Subcutaneous abdominal adipose tissue (tissue), 5 donors: ENCODE data around the gene TRIM37.

ENCODE experiments used
- H3K27ac ChIP-seq: one replicate; pipeline ENCODE4 v1.7.0; 2013; ENCODE audit warnings: low read depth, mild to moderate bottlenecking, inconsistent platforms, low read length, moderate library complexity
- H3K27me3 ChIP-seq, 5 donors: one replicate each; pipeline ENCODE4 v1.7.0; 2013; ENCODE audit warnings: low read length in 5 of 5, inconsistent platforms in 1 of 5; ENCODE audit not compliant: control insufficient read depth in 5 of 5, insufficient read depth in 4 of 5
- H3K36me3 ChIP-seq, 5 donors: one replicate each; pipeline ENCODE4 v1.7.0; 2013; ENCODE audit warnings: low read length in 5 of 5; ENCODE audit not compliant: control insufficient read depth in 5 of 5, insufficient read depth in 5 of 5
- H3K4me1 ChIP-seq, 5 donors: one replicate each; pipeline ENCODE4 v1.7.0; 2013; ENCODE audit warnings: low read length in 5 of 5, mild to moderate bottlenecking in 3 of 5, moderate library complexity in 1 of 5; ENCODE audit not compliant: control insufficient read depth in 5 of 5, insufficient read depth in 5 of 5
- H3K4me3 ChIP-seq, 5 donors: one replicate each; pipeline ENCODE4 v1.7.0; 2013; ENCODE audit warnings: low read length in 5 of 5, low read depth in 1 of 5
- H3K9ac ChIP-seq, 5 donors: one replicate each; pipeline ENCODE4 v1.7.0; 2013; ENCODE audit warnings: low read length in 5 of 5, mild to moderate bottlenecking in 4 of 5, moderate library complexity in 3 of 5
- H3K9me3 ChIP-seq, 5 donors: one replicate each; pipeline ENCODE4 v1.7.0; 2013; ENCODE audit warnings: low read length in 5 of 5; ENCODE audit not compliant: control insufficient read depth in 5 of 5
- donor health status: healthy.
- donor health status: healthy.
- donor health status: healthy.
- donor health status: healthy.
- donor health status: healthy.

Gene TRIM37

DNA sequence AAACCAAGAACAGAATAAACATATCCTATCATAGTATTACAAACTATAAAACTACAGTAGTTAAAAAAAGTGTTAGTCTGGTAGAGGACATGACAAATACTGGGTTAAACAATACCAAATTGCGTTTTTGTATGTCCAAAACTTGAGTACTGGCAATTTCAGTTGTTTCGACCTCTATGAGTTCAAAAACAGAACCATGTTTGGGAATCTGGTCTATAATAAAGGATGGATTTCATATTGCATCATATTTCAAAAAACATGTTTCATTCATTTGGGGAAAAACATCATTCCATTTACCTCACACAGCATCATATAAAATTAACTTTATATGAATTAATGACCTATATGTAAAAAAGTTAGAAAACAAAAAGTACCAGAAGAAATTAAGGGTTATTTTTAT is 81.8 kb downstream of the TRIM37 start:
- H3K9ac ChIP-seq, result no peak overlapping the region
- H3K27me3 ChIP-seq, result no peaks in the 10 kb centered on the region
- no peaks in the 10 kb centered on the region for H3K9me3 ChIP-seq
- H3K36me3 ChIP-seq, result peaks cover 0 to 3% (median 0%) of the 10 kb centered on the region in 5 donors
- peaks cover 0 to 25% (median 5%) of the 10 kb centered on the region in 5 donors for H3K4me1 ChIP-seq
- H3K4me3 ChIP-seq, result no peak overlapping the region
- no peak overlapping the region for H3K27ac ChIP-seq

DNA sequence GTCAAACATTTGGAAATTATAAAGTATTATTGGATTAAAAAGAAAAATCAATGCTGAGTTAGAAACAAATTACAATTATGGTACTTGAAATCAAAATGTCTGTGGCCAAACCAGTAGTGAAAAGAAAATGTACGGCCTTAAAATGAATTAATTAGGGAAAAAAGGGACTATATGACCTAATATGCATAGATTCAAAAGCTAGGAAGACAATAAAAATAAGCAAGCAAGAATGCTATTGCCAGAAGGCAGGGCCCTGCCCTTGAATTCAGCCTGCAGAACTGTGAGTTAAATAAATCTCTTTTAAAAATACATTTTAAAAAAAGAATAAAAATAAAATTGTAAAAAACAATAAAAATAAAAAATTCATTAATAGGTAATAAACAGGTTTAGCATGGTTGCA is 88.7 kb downstream of the TRIM37 start:
- no peak overlapping the region for H3K27ac ChIP-seq
- no peaks in the 10 kb centered on the region for H3K9me3 ChIP-seq
- H3K36me3 ChIP-seq, result peaks cover 4 to 10% (median 8%) of the 10 kb centered on the region in 5 donors
- no peak overlapping the region for H3K4me3 ChIP-seq
- H3K27me3 ChIP-seq, result no peaks in the 10 kb centered on the region
- no peaks in the 10 kb centered on the region for H3K4me1 ChIP-seq
- no peak overlapping the region for H3K9ac ChIP-seq

- no peaks in the 10 kb centered on the region for H3K27me3 ChIP-seq
- H3K36me3 ChIP-seq, result peaks cover 11 to 41% (median 25%) of the 10 kb centered on the region in 5 donors
- H3K4me1 ChIP-seq, result no peaks in the 10 kb centered on the region
- no peak overlapping the region for H3K9ac ChIP-seq
- no peaks in the 10 kb centered on the region for H3K9me3 ChIP-seq
- H3K4me3 ChIP-seq, result no peak overlapping the region
- H3K27ac ChIP-seq, result no peak overlapping the region
These were observed 94.7 kb downstream of the TRIM37 start for GRCh38 chr17:59011975-59012374.

- Histone ChIP-seq H3K9ac (no peak overlapping the region), H3K27me3 (no peaks in the 10 kb centered on the region), H3K36me3 (peaks cover 7 to 33% (median 19%) of the 10 kb centered on the region in 5 donors), H3K4me1 (no peaks in the 10 kb centered on the region), H3K9me3 (no peaks in the 10 kb centered on the region), H3K27ac (no peak overlapping the region), H3K4me3 (no peak overlapping the region)
These were observed 96.7 kb downstream of the TRIM37 start for GRCh38 chr17:59010026-59010425.

DNA sequence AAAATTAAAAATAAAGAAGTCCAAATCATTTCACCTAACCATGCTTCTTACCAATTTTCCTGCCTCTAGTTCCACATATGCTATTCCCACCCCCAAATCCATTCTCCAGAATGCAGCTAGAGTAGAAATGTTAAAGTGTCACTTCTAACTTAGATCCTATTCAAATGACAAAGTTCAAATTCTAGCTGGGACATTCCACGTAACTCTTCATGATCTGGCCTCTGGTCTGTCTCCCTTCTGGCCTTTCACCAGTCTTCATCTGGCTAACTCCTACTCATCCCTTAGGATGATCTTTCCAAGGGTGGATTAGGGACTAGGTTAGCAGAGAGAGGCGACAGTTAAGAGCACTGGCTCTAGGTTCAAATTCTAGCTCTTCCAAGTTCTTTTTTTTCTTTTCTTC is 97.9 kb downstream of the TRIM37 start:
- Histone ChIP-seq H3K27me3 (no peaks in the 10 kb centered on the region), H3K36me3 (peaks cover 7 to 33% (median 16%) of the 10 kb centered on the region in 5 donors), H3K4me3 (no peak overlapping the region), H3K9ac (no peak overlapping the region), H3K4me1 (no peaks in the 10 kb centered on the region), H3K27ac (no peak overlapping the region), H3K9me3 (no peaks in the 10 kb centered on the region)

DNA sequence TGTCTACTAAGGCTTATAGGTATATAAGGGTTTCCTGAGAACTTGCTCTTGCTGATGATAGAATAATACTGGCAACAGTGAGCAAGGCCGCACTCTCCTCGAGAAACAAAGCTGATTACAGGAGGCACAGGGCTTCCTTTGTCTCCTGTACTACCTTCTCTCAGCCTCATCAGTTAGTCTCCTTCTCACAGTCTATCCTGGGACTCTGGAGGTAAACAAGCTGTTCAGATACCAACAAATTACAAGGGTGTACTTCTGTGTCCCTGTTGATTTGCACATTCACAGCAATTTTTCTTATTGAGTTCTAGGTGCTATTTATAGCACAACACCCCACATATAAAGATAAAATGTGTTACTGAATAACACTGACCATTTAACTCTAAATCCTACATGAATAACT is 98.7 kb downstream of the TRIM37 start:
- Histone ChIP-seq H3K4me1 (no peaks in the 10 kb centered on the region), H3K36me3 (peaks cover 7 to 33% (median 16%) of the 10 kb centered on the region in 5 donors), H3K9ac (peak overlapping the region in 2 of 5 donors; percentile 35 to 41), H3K9me3 (no peaks in the 10 kb centered on the region), H3K4me3 (no peak overlapping the region), H3K27ac (no peak overlapping the region), H3K27me3 (no peaks in the 10 kb centered on the region)

DNA sequence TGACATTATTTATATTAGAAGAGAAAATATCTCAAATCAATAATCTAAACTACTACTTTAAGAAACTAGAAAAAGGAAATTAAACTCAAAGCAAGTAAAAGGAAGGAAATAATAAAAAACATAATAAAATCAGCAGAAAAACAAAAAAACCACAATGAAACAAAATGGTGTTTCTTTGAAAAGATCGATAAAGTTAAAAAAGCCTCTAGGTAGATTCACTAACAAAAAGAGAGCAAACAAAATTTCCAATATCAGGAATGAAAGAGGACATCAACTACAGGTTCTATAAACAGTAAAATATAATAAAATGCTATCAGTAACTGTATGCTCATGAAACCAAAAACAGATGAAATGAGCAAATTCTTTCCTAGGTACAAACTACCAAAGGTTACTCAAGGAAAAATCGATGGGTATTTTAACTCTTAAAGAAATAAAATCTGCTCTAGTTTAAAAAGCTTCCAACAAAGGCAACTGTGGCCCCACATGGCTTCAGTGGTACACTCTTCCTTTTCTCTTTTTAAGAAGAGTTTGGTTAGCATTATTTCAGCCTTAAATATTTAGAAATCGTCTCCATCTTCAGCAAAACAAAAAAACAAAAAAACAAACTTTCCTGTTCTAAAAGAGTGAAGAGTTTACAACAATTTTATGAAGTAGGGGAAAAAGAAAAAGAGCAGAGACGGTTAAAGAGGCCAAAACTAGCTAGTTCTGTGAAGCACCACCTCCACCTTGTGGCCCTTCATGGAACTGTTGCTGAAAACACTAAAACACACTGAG is 102.2 kb downstream of the TRIM37 start:
- no peak overlapping the region for H3K27ac ChIP-seq
- no peaks in the 10 kb centered on the region for H3K9me3 ChIP-seq
- H3K4me1 ChIP-seq, result peaks cover 0 to 8% (median 0%) of the 10 kb centered on the region in 5 donors
- H3K36me3 ChIP-seq, result peaks cover 0 to 15% (median 10%) of the 10 kb centered on the region in 5 donors
- no peaks in the 10 kb centered on the region for H3K27me3 ChIP-seq
- H3K4me3 ChIP-seq, result no peak overlapping the region
- H3K9ac ChIP-seq, result peak overlapping the region in 1 of 5 donors; percentile 35

GRCh38 chr17:59003860-59004259 is 102.8 kb downstream of the TRIM37 start:
- peaks cover 0 to 18% (median 13%) of the 10 kb centered on the region in 5 donors for H3K36me3 ChIP-seq
- peaks cover 0 to 8% (median 0%) of the 10 kb centered on the region in 5 donors for H3K4me1 ChIP-seq
- H3K27ac ChIP-seq, result no peak overlapping the region
- H3K9ac ChIP-seq, result no peak overlapping the region
- no peaks in the 10 kb centered on the region for H3K27me3 ChIP-seq
- H3K4me3 ChIP-seq, result no peak overlapping the region
- no peaks in the 10 kb centered on the region for H3K9me3 ChIP-seq

DNA sequence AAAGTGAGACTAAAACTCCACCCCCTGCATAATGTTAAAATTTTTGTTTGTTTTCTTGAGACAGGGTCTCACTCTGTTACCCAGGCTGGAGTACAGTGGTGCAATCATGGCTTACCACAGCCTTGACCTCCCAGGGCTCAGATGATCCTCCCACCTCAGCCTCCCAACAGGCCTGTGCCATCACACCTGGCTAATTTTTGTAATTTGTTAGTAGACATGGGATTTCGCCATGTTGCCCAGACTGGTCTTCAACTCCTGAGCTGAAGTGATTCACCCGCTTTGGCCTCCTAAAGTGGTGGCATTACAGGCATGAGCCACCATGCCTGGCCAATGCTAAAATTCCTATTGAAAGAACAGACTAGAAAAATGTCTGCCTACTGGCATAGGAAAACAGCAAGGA is 103.8 kb downstream of the TRIM37 start:
- H3K9me3 ChIP-seq, result no peaks in the 10 kb centered on the region
- H3K36me3 ChIP-seq, result peaks cover 0 to 23% (median 16%) of the 10 kb centered on the region in 5 donors
- no peaks in the 10 kb centered on the region for H3K27me3 ChIP-seq
- H3K4me1 ChIP-seq, result peaks cover 0 to 8% (median 0%) of the 10 kb centered on the region in 5 donors
- peak overlapping the region in 2 of 5 donors; percentile 10 to 16 for H3K9ac ChIP-seq
- no peak overlapping the region for H3K27ac ChIP-seq
- no peak overlapping the region for H3K4me3 ChIP-seq

- Histone ChIP-seq H3K27ac (no peak overlapping the region), H3K9me3 (no peaks in the 10 kb centered on the region), H3K27me3 (no peaks in the 10 kb centered on the region), H3K4me3 (no peak overlapping the region), H3K9ac (no peak overlapping the region), H3K36me3 (peaks cover 0 to 21% (median 14%) of the 10 kb centered on the region in 5 donors), H3K4me1 (peaks cover 0 to 8% (median 0%) of the 10 kb centered on the region in 5 donors)
These were observed 104.6 kb downstream of the TRIM37 start for GRCh38 chr17:59002126-59002525.
